T-helper 2 cell (primary cell): ENCODE measurements around the gene EP400.
A peak's percentile ranks its signal among the peaks of the same experiment; 100 is the strongest.
"Not testable (repeated sequence)": the region's sequence is repeated elsewhere in the genome, so short reads cannot be mapped to it uniquely, and the experiment has no call there.

Source experiments
- DNase-seq, 5 experiments: peaks; one replicate each; pipeline versions ENCODE4 v3.0.0 to v3.0.0-alpha.2; 2012 to 2022

EP400 gene

DNA sequence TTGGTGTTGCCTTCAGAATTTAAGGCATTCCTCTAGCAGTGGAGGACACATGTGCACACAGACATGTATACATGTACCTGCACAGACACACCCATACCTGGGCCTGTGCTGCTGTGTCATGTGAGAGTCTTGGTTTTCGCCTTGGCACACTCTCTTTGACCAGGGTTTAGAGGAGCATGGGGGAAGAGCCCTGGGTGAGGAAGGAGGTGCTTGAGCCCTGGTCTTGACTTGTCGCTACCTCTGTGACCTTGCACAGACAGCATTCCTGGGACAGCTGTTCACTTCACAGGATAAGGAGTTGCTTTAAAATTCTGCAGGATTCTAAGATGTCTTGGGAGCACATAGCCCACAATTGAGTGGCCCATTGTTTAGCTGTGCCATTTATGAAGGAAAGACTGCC lies 99.7 kb downstream of the EP400 start:
- no peak for DNase-seq

DNA sequence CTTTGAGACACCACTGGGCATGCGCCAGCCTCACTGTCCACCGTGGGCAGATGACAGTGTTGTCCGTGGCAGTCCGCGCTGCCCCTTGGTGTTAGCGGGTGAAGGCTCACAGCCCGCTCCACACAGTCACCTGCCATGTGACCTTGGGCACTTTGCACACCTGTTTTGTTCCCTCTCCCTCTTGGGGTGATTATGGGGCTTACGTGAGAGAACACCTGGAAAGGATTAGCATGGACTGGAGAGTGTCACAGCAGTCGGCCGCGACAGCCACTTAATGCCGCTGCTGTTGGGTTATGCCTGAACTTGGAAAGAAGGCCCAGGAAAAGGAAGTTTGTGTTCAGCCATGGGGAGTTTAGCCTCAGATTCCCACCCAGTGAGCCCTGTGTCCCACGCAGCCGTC lies 100.1 kb downstream of the EP400 start:
- no peak for DNase-seq

DNA sequence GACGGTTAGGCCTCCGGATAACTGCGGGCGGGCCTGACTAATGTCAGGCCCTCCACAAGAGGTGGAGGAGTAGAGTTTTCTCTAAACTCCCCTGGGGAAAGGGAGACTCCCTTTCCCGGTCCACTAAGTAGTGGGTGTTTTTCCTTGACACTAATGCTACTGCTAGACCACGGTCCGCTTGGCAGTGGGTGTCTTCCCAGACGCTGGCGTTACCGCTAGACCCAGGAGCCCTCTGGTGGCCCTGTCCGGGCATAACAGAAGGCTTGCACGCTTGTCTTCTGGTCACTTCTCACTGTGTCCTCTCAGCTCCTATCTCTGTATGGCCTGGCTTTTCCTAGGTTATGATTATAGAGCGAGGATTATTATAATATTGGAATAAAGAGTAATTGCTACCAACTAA lies 102.0 kb downstream of the EP400 start:
- not testable (repeated sequence) for DNase-seq

DNA sequence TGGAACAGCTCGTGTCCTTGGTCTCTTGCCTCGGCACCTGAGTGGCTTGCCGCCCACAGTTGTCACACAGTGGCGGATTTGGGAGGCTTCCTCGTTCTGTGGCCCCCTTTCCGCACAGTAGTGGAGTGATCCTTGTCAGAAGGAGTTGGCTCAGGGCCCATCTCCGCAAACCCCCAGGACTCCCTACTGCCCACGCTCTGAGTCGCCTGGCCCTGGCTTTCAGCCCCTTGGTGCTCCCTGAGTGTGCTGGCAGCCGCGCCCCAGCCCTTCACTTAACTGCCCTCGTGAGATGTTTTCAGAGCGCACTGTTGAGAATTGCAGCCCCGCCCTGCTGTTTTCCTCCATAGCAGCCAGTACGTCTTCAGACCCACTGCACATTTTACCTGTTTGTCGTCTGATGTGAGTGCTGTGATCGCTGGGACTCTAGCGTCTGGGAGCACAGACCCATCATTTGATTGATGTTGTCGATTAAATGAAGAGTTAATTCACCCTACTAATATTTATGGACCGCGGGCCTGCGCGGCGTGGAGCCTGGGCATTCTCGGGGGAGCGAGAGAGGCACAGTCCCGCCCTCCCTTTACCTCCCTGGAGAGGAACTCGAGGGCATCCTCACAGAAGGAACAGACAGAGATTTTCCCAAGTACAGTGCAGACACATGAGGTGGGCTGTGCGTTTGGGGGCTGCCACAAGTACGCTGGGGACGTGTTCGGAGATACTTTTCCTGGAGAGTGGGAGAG lies 102.6 kb downstream of the EP400 start:
- no peak for DNase-seq

DNA sequence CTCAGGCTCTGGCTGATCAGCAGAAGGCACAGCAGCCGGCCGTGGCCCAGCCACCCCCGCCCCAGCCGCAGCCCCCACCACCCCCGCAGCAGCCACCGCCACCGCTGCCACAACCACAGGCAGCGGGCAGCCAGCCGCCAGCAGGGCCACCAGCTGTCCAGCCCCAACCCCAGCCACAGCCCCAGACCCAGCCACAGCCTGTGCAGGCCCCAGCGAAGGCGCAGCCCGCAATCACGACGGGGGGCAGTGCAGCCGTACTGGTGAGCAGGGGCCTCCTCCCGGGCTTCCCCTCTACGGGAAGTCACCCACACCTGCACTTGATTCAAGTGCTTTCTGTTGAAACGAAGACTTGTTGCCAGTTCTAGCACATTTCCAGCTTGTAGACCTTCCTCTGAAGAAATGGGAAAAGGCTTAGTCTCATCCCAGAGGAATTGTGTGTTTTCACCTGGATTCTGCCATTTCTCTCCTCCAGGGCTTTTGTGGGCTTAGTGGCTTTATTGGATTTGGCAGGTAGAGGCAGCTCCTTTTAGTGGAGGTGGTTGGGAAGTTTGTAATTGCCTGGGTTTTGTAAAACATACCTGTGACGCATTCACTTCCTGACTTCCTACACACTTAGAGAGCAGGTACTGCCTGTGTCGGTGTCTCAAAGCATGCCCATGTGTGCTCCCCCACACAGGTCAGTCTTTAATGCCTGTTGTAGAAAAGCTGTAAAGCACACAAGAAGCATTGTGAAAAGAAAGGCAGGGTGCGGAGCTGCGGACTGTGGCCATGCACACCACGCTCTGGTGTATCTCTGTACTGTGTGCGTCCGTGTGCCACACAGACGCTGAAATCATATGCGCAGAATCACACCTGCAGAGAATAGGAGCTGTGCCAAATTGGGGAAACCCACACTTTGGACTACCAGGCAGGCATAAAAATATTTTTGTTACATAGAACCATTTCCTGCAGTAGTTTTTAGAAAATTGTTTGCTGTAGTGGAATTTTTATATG lies 103.9 kb downstream of the EP400 start:
- no peak for DNase-seq

DNA sequence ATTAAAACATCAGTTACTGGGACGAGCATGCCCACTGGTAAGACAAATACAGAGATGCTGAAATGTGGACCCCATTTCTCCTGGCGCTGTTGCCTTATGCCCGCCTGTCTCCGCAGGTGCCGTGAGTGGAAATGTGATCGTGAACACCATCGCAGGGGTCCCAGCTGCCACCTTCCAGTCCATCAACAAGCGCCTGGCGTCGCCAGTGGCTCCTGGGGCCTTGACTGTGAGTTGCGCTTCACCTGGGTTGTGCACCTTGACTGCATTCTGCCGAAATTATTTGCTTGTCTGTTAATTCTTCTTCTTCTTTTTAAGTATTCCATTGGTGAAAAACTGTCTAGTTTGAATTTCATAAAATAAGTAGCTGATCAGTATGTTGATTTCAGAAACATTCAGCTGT lies 105.2 kb downstream of the EP400 start:
- DNase-seq: no peak

DNA sequence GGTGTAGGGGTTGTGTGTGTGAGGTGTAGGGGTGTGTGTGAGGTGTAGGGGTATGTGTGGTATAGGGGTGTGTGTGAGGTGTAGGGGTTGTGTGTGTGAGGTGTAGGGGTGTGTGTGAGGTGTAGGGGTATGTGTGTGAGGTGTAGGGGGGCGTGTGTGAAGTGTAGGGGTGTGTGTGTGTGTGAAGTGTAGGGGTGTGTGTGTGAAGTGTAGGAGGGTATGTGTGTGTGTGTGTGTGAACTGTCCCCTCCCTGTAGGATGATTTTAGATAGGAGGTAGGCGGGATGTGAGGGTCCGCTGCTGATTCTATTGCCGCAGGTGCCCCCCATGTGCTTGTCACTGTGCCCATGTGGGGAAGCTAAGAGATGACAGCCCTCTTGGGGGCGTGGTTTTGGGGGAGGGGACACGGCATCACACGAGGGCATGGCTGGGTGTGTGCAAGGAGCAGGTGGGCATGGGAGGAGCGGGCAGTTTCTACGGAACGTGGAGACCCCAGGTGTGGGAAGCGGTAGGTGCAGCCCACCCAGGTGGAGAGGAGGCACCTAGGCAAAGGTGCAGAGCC lies 105.9 kb downstream of the EP400 start:
- DNase-seq: no peak

DNA sequence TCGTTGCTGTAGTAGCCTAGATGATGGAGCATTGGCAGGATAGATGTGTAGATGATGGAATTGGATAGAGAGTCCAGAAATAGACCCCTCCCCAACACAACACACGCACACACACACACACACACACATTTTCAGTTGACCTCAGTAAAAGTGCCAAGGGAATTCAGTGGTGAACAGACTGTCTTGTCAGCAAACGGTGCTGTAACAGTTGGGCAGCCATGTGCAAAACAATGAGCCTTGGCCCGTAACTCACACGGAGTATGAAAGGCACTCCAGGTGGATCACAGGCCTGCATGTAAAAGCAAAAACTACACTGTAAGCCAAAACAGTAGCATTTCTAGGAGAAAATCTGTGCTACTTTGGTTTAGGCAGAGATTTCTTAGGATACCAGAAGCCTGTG lies 106.6 kb downstream of the EP400 start:
- DNase-seq: no peak

DNA sequence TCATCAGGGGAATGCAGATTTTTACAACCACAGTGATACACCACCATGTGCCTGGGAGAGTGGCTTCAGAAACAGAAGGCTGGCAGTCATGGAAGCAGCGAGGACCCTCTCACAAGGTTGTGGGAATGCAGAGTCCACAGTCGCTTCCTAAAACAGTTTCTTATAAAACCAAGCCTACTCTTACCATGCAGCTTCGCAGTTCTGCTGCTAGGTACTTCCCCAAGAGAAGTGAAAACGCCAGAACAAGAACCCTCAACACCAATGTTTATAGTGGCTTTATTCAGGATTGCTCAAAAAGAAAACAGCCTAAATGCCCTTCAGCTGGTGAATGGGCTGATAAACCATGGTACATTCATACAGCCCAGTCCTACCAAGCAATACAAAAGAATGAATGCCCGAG lies 107.2 kb downstream of the EP400 start:
- no peak for DNase-seq

DNA sequence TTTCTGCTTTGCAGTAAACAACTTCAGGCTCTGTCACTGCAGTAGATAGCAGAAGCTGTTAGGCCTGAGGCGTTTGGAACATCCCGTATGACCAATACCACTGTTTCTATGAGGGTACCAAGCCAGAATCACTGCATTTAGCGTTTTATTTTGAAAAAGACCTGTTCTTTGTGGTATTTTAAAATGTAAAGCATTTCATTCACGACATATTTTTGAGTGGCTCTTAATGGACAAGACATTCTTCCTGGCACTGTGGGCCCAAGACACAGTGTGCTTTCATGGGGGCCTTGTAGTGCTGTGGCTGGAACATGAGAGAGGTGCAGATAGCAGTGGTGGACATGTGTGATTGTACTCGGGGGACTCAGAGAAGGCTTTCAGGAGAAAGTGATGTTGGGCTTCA lies 107.9 kb downstream of the EP400 start:
- DNase-seq: no peak

DNA sequence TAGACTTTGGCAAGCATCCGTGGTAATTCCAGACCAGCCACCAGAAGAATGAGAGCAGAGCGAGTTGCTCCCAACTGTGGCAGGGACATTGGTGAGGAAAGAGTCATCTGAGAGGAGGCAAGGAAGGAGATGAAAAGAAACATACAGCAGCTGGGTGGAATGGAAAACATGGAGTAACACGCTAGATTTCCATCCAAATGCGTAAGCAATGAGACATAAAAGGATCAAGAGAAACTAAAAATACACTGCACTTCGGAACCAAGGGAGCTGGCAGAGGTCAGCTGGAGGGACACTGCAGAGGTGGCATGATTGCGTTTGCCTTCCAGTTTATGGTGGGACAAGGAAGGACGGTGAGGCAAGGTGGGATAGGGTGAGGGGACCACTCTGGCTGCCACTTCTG lies 111.5 kb downstream of the EP400 start:
- DNase-seq: no peak

DNA sequence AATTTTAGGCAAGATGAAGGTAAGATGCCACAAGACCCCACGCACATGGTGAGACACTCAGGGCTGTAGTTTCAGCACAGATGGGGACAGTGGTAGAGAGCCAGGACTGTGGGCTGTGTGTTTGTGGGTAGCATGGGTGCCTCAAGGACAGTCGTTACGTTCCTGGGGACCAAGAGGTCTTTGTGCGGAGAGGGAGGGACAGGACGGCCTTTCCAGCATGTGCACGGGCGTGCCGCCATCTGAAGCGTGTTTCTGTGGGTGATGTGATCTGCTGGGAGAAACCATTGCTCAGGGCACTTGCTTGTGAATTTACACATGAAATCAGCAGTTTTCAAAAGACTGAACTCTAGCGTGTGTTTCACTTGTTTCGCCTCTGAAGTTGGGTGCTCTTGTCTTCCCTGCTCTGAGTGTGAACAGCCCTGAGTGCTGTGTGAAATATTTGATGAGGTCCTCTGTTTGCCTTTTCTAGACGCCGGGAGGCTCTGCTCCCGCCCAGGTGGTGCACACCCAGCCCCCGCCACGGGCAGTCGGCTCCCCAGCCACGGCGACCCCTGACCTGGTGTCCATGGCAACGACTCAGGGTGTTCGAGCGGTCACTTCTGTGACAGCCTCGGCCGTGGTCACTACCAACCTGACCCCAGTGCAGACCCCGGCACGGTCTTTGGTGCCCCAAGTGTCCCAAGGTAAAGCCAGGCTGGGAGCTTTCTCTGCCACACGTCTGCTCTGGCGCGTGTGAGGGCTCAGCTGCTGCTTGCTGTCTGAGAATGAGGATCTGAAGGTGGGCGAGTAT lies 112.1 kb downstream of the EP400 start:
- no peak for DNase-seq

DNA sequence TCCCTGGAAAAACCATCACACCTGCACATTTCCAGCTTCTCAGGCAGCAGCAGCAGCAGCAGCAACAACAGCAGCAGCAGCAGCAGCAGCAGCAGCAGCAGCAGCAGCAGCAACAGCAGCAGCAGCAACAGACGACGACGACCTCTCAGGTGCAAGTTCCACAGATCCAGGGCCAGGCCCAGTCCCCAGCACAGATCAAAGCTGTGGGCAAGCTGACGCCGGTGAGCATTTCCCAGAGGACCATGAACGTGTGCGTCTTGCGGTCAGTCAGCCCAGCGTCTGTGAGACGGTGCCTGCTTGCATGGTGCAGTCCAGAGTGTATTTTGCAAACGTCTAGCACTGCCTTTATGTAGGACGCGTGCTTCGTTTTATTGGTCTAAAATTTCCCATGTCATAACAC lies 112.7 kb downstream of the EP400 start:
- no peak for DNase-seq

DNA sequence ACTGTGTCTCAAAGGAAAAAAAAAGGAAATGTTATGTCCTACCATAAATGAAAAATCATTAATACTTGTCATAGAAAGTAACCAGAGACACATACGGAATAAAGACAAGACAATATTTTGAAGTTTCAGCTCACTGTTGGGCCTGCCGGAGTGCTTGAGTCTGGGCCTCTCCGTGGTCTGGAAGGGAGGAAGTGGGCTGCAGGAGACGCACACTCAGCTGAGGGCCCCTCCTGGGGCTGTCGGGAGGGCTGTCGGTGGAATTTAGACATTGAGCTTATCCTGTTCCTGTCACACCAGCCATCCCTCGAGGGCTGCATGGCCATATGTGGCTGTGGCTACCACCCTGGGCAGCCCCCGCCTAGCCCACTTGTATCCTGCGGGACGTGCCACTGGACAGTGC lies 113.7 kb downstream of the EP400 start:
- DNase-seq: peak in 1 of 5 experiments; percentile 22

DNA sequence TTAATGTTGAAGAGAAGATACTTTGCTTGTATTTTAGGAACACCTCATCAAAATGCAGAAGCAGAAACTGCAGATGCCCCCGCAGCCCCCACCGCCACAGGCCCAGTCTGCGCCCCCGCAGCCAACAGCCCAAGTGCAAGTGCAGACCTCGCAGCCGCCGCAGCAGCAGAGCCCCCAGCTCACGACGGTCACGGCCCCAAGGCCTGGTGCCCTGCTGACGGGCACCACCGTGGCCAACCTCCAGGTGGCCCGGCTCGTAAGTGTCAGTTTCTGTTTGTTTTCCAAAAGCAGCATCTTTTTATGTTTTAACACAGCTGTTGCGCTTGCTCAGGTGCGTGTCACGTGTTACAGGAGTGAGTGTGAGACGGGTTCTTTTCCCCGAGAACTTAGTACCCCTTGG lies 114.9 kb downstream of the EP400 start:
- no peak for DNase-seq

DNA sequence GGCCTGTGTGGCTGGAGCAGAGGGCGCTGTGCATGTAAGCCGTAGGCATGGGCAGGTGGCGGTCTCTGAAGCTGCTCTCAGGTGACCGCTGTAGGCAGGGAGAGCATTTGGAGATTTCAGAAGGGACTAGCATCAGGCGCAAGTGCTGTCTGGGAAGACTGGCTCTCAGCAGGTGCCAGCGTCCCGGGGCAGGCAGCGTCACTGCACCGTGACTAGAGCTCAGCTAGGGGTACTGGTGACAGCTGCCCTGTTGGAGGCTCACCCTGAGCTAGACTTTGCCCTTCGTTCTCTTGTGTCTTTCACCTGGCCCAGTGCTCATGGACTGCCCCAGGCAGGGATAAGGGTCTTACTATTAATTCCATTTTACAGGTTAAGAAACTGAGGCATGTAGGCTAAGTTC lies 115.5 kb downstream of the EP400 start:
- no peak for DNase-seq

DNA sequence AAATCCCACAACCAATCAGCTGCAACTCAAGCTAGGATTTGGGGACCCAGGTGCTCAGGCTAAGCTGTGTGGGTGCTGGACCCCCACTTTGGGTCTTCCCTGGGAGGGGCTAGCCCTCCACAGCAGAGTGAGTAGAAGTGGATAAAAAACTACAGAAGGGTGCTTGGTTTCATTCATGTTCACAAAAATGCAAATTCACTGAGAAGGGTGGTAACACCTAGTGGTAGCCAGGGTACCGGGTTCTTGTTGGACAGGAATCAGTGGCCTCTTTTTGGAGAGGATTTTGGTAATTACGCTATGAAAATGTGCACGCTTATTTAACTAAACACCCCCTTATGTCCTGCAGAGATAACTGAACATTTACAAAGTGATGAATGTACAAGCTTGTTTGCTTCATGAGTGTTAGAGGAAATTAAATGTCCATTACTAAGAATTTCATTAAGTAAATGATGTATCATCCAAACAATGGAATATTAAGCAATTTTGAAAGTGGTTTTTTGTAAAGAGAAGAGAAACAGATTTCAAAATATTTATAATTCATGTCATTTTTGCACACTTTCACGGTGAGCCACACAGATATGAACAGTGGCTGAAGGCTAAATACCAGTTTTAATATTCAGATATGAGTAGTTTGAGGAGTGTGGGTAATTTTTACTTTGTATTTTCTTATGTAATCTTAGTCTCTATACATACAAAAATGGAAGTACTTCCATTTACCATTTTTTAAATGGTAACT lies 116.0 kb downstream of the EP400 start:
- no peak for DNase-seq

DNA sequence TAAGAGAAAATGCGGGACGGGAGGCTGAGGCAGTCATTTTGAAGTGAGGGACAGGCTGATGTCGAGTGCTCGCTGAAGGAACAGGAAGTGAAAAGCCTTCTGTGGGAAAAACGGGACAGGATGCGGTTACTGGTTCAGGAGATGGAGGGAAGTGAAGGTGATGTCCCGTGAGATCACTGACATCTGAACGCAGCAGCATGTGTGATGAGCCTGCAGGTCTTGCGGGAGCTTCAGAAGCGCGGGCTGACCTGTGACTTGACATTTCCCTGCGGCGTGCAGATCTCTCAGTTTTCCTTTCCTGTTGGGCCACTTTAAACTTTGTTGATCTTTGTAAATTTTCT lies 116.6 kb downstream of the EP400 start:
- peak in 2 of 5 experiments; percentile 24 to 65 for DNase-seq

DNA sequence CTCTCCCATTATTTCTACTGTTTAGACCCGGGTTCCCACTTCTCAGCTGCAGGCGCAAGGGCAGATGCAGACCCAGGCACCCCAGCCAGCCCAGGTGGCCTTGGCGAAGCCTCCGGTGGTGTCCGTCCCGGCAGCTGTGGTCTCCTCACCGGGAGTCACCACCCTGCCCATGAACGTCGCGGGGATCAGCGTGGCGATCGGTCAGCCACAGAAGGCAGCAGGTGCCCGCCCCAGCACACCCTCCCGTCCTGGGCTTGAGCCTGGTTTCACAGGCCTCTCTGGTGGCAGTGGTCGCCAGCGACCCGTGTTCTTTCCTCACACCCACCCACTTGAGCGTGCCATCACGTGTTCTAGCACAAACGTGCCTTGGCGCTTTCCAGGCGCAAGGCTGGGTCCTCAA lies 117.0 kb downstream of the EP400 start:
- DNase-seq: no peak

DNA sequence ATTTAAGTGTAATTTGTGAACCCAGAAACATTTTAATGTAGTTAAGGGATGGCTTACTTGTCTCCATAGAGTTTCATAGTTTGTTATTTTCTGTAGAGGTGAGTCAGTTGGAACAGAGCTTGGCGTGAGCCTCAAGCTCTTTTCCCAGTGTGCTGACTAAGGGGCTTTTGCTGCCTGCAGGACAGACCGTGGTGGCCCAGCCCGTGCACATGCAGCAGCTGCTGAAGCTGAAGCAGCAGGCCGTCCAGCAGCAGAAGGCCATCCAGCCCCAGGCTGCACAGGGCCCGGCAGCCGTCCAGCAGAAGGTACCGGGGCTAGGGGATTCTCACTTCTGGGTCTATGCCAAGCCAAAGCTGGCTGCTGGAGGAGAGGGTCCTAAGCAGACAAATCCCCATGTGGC lies 117.4 kb downstream of the EP400 start:
- no peak for DNase-seq

DNA sequence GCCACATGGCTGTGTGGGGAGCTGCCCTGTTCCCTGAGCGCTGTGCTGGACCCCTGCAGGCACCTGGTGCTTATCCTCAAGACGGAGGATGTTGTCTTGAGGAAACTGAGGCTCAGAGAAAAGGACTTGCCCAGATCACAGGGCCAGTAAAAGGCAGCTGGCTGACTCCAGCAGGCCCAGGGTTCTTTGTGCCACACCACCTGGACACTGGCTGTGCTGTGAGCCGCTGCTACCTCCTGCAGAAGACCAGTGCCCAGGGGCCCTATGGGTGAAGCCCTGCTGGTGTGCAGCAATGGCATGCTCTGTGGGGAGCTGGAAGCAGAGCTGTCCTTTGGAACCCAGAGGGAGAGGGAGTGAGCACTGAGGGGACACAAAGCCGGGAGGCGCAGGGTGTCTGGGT lies 118.5 kb downstream of the EP400 start:
- no peak for DNase-seq

DNA sequence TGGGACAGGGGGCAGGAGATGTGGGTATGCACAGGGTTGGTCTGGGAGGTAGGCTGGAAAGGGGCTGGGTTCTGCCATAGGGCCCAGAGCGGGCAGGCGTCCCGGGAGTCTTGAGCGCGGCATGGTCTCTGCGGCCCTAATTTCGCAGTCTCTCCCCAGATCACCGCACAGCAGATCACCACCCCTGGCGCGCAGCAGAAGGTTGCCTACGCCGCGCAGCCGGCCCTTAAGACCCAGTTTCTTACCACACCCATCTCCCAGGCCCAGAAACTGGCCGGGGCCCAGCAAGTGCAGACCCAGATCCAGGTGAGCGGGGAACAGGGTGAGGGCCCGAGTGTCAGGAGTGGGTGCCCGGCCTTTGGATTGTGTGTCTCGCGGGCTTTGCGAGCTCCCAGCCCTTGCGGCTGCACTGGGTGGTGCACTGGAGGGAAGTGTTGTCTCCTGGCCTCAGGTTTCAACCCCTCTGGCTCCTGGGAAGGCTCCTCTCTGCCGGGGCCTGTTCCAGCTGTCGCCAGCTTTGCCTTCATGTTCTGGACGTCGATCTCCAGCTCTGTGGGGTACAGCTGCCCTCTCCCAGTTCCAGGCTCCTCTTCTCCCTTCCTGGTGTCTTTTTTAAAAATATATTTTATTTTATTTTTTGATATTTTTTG lies 119.7 kb downstream of the EP400 start:
- DNase-seq: no peak
